HG03025 (cell line): ENCODE data around the gene C14orf119.

ENCODE experiments used
- ATAC-seq: cut with Tn5 transposase; IDR thresholded peaks from one replicate; pipeline ENCODE4 v1.9.1; 2021; ENCODE audit warnings: mild to moderate bottlenecking, moderate library complexity; ENCODE audit not compliant: unreplicated experiment, low FRiP score

C14orf119 gene

DNA sequence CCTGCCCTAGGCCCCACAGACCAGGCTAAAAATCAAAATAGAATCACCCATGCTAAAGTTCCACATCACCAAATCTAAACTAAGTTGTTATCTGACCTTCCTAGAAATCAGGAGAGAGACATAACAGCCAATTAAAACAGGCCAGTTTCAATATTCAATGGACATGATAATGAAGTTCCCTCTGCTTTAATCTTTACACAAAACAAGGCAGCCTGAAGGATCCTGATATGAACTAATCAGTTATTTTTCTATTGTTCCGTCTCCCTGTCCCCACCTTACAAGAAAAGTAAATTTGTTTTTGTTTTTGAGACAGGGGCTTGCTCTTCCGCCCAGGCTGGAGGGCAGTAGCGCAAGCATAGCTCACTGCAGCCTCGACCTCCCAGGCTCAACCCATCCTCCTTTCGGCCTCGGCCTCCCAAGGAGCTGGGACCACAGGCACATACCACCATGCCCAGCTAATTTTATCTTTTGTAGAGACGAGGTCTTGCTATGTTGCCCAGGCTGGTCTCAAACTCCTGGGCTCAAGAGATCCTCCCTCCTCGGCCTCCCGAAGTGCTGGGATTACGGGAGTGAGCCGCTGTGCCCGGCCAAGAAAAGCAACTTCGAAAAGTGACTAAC, 29.1 kb downstream of the C14orf119 start:
- no peak for ATAC-seq

DNA sequence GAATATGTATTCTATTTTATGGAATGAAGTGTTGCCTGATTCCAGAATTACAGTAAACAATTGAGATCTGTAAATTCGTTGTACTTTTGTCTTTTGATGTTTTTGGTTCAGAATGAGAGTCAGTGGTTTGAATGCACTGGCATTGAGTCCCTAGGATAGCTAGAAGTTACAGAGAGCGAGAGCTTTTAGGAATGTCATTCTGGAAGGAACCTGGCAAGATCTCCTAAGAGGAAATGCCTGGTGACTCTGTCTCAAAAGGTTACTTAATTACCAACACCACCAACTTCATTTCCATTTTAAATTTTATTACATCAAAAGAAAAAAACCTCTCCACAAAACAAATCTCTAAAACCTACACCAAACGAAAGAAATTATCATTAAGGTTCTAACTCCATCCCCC, 29.7 kb downstream of the C14orf119 start:
- ATAC-seq, result no peak

DNA sequence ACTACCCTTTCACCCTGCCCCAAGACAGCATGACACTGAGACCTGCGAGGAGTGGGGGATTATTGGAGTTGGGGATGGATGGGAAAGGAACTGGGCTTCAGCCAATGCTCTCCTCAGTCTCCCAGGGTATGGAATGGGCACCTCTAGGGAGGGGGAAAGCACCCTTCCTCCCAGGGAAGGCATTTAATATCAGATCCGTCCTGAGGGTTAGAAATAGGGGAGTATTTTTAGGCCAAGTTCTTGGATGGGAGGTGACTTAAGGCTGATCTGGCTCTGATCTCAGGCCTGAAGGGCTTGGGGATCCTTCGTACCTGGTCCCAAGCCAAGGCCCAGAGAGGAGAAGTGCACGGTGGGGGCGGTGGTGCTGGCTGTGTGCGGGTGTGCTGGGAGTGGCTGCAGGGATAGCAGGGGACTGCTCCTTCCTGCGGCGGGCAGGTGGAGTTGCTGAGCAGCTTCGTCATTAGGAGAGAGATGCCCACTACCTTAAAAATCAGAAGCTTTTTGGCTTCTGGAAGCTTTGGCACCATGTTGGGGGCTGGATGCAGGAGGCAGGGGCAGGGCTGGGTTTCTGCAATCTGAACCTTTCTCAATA, 30.7 kb downstream of the C14orf119 start:
- ATAC-seq, result no peak

DNA sequence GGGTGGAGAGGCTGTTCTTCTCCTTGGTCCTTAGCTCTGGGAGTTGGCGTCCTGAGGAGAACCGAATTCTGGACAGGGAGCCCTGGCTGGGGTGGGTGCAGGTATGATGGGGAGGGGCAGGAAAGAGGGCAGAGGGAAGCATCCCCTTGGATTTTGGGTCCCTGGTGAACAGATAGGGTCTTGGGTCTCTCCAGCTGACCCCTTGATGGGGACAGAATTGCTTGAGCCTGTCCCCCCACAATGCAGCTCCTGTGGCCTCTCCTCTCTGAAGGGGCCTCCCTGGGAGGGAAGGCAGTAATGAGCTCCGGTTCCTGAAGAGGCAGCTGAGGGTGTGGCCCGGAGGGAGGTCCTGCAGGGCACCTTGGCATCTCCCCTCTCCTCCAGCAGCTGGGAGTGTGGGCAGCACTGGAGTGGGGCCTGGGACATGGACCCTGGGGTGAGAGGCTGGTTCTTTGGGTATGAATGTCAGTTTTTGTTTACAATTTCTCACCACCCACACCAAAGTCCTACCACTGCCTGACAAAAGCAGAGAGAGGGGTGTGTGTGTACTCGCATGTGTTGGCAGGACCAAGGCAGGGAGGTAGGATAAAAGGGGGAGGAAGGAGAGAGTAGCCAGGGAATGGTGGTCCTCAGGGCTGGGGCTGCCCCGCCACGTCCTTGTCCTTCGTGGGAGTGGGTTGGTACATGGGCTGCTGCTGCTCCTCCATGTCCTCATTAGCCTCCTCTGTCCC, 31.4 kb downstream of the C14orf119 start:
- ATAC-seq, result no peak

DNA sequence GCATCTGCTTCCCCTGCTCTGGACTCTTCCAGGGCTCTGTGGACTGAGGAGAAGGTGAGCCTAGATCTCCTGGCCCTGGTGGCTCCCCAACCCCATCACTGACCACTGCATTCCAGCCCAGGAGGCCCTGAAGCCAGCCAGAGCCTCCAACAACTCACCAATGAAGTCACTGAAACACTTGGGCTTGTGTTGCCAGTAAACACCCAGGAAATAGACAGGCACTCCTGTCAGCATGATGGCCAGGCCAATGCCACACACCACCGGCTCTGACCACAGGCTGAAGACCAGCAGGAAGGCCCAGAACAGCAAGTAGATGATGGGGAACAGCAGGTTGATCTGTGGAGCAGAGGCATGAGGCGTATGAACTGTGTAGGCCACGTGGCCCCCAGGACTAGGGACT, 32.6 kb downstream of the C14orf119 start:
- no peak for ATAC-seq

DNA sequence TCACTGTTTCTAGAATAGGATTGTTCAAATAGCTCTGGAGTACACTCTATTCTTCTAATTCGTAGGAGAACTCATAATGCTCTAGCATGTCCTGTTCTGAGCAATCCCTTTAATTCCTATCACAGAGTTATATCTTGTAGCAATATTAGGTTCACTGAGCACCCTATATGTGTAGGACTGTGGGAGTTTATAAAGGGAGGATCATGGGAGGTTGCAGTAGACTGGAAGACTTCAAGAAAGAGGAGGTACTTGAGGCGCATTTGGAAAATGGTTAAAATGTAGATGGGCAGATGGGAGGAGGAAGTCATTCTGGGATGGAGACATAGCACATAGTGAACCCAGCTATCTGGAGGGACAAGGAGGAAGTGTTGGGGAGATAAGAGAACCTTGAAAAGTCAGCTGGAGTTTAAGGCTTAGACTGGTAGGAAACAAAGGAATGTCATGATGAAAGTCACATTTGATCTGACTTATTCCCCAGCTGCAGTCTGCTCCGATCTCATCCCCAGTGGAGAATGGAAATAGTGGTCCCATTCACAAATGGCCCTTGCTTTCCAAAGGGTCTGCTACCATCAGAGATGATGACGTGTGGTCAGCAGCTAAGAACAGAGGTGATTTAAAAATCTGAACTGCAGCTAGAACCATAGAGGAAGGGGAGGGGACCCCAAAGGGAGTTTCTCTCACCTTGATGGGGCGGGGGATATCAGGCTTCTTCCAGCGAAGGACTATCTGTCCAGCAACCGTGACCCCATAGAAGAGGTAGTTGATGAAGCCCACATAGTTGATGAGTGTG, 33.9 kb downstream of the C14orf119 start:
- no peak for ATAC-seq

DNA sequence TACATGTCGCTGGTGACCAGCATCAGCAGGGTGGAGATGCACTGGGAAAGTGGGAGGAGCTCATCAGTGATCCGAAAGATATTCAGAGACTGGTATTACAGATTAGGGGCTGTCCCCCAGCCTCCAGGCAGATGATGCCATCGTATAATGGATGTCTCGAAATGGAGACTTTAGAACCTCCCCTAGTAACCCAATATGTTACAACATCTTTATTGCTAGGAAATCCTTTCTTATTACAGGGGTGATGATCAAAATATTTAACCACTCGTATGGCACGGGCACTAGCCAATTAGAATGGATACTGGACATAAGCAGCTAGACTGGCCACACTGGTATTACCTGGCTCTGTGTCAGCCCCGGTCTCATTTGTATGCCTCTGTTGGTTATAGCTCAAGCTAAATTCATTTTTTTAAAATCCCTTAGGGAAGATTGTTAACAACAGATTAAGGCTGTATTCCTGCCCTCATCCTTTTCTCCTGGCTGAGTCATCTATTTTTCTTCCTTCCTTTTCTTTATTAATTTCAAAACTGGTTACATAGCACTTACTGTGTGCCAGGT, 34.5 kb downstream of the C14orf119 start:
- no peak for ATAC-seq

DNA sequence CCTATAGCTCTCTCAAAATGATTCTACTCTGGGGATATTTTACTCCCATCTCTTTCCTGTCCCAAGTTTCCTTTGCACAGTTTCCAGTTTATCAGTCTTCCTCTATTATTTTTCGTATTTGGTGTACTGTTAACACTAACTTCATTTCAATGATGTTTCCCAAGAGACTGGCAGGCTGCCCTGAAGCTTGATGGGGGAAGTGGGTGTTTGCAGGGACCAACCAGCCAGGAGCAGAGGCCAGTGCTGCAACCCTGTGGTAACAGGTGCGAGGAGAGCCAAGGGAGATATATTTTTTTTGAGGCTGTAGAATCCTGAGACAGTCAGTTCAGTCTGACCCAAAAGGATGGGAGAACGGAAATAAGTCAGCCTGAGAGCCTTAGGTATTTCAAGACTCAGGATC, 35.6 kb downstream of the C14orf119 start:
- no peak for ATAC-seq

DNA sequence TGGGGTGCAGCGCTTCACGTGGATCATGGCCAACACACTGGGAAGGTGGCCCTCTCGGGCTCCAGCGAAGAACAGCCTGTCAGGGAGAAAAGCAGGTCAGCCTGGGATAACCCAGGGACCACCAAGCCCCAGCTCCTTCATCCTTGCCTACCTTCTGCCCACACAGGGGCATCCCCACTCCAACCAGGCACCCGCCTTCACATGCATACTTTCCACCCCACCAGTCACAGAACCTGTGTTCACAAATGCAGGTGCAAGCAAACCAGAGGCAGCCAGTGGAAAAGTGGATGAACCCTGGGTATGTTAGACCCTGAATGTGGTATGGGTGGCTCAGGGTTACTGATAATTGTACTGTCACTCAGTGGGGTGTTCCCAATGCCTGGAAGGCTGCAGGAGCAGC, 36.2 kb downstream of the C14orf119 start:
- no peak for ATAC-seq

DNA sequence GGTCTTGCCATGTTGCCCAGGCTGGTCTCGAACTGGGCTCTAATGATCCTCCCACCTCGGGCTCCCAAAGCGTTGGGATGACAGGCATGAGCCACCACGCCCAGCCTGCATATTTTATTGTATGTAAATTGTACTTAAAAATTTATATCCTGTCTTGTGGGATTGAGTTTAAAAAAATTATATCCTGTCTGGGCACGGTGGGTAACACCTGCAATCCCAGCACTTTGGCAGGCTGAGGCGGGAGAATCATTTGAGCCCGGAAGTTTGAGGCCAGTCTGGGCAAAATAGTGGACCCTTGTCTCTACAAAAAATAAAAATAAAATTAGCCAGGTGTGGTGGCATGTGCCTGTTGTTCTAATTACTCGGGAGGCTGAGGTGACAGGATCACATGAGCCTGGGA, 37.7 kb downstream of the C14orf119 start:
- ATAC-seq, result no peak

DNA sequence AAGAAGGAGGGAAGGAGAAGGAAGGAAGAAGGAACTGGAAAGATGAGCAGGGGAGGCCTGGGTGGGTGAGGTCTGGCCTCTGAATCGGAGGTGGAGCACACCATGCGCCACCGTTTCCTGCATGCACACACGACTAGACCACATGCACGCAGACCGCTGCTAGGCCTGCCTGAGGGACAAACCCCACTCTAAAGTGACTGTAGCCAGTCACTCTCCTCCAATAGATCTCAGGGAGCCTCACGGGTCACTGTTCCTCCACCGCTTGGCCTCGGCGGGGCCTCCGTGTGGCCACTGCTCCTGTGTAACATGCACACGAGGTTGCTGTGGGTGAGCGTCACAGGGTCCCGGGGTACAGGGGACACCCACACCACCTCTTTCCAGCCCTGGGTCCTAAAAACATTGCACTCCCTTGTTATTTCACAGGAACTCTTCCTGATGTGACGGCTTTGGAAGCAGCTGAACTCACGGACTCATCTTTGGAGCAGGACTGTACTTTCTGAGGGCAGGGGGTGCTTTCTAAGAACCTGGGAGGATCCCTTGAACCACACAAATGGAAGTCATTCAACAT, 41.3 kb downstream of the C14orf119 start:
- no peak for ATAC-seq

DNA sequence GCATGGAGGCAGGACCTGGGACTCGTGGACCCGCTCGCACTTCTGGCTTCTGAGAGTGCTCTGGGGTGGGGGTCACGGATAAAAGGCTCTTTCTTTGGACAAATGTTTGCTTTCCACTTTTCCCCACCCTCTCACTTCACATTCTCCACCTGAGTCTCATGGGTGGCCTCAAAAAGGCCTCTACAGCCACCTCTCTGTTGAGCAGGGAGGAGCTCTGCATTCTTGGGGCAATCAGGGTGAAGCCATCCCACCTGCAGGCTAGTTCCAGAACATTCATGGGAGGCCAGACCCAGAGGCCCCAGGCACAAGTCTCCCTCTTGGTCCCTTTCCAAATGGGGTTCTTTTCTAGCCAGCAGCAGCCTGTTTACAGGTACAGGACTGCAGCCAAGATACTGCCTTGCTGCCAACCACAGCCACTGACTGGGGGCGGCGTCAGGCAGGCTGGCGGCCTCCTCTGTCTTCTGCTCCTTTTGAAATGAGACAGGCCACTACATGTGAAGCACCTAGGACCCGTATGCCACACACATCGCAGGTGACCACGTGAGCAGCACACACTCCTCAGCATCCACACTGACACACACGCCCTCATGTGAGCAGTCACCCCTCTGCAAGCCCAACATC, 42.0 kb downstream of the C14orf119 start:
- no peak for ATAC-seq

DNA sequence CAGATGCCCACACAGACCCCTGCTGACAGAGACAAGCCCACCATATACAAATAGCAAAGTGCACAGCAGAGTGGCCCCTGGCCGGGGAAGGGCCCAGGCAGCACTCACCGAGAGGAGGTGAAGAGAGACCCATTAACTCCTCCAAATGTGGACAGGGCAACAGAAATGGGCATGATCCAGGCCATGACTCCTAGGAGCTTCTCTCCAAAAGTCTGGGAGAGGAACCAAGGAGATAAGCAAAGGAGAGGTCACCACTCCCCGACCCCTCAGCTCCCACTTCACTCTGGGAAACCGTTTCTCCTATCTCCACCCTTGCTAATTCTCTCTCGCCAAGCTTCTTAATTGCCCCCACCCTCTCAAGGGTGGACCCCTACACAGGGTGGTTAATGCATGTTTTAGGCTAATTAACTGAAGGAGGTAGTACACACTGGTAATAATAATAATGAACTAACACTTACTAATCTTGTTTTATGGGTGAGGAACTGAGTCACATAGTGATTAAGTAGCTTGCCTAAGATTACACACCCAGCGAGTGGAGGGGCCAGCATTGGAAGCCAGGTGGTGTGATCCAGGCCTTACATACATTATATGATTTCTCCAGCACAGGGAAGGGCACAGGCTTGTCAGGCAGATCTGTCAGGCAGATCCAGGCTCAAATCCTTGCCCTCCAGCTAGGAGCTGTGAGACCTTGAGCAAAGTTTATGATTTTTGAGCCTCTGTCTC, 42.7 kb downstream of the C14orf119 start:
- ATAC-seq, result no peak

DNA sequence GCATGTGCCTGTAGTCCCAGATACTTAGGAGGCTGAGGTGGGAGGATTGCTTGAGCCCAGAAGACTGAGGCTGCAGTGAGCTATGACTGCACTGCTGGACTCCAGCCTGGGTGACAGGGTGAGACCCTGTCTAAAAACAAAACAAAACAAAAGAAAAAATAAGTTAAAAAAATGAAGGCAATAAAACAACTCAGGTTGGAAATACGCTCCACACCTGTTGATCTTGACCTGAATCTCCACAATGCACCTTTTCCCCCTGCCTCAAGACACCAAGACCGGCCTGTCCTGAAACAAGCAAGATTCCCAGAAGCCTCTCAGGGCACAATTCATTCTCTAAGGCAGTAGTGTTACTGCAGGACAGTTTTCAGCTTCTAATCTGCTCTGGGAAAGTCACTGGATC, 44.6 kb downstream of the C14orf119 start:
- no peak for ATAC-seq

DNA sequence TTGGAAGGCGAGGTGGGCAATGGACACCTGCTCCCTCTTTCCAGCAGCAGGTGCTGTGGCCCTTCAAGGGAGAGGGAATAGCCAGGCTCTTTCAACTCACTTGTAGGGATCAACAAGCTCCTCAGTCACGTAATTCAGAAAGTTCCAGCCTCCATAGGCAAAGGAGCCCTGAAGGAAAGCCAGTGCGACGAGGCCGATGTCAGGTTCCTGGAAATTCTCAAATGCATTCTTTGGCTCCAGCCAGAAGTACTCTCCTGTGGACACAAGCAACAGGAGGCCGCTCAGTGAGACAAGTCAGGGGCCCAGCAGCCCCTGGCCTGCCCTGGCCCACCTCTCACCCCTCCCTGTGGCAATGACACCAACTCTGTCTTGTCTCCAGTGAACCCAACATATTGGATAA, 45.1 kb downstream of the C14orf119 start:
- ATAC-seq, result no peak

DNA sequence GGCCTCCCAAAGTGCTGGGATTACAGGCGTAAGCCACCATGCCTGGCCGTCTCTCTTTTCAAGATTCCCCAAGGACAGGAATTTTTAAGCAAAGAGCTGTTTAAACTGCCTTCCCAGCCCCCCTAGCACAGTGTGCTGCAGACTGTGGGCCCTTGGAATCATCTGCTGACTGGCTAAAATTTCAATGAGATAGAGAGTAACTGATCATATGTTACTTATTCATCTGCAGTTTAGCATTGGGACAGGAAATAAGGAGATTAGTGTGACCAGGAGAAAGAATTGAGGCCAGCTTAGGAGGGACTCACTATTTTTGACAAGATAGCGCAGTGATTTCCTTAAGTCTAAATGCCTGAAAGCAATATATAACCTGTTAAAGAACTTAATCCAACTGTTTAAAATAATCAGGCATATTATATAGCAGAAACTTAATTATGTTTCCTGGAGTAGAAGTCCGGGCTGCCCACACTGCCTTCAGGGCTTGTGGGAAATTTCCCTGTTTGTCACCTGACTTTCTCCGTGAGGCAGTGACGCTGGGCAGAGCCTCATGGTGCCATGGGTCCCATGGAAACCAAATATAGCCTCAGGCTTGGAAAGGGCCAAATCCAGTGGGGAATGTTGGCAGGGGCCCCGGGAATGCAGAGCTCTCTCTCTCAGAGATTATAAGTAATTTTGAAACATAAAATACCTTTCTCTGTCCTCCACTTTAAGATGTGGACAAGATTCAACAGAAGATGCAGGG, 46.6 kb downstream of the C14orf119 start:
- no peak for ATAC-seq

DNA sequence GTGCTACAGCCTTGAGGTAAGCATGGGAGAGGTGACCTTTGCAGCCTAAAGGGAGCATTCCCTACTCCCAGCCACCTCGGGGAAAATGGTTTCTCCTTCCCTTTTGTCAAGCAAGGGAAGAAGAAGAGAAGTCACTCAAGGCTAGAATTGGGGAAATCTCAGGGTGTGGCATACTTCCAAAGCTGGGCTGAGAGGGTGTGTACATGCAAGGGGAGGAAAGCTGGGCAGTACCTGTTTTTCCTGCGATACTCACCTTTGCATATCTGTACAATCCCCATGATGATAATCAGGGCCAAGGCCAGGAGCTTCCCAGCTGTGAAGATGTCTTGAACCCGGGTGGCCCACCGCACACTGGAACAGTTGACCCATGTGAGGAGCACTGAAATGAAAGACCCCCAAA, 47.5 kb downstream of the C14orf119 start:
- no peak for ATAC-seq

DNA sequence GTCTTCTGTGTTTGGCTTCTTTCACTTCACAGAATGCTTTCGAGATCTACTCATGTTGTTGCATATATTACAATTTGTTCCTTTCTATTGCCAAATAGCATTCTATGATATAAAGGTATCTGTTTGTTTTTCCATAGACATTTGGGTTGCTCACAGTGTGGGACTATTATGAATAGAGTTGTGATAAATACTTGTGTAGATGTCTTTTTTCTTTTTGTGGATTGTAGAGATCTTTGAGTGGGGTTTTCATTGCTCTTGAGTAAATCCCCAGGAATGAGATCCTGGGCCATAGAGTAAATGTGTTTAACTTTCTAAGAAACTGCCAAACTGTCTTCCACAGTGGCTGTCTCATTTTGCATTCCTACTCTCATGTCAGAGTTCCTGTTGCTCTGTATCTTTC, 48.6 kb downstream of the C14orf119 start:
- no peak for ATAC-seq

DNA sequence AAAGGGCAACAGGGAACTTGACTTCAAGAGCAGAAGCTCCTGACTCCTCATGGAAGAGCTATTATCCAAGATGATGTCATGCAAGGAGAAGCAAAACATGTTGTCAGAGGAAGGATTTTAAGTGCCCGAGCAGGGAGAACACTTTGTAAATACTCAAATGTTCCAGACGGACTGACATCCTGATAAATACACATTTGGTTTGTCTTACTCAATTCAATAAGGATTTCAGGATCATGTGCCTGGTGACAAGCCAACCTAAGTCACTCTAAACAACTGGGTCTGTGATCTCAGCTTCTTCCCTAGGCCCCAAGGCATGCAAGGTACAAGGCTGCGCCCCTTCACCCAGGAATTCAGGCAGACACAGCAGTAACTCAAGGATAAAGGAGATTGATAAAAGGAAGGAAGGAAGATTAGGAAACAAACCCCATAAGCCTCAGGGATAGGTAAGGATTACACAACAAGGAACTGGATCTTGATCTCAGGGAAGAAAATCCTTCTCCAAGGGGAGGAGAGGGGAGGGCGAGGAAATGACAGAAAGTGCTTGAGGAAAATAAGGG, 50.6 kb downstream of the C14orf119 start:
- no peak for ATAC-seq
